ENCODE measurements around the gene COPS8. TPM values are rescaled to one million over a fixed set of nuclear protein-coding genes. Genes with fewer than 3 reads are reported as not detected.

The COPS8 gene
- total and polyA plus RNA-seq, 2 of the 8 experiments (the other 6 are each of a cell fraction or from before 2014, with no cell fraction given), result 59.3 to 67.5 TPM

DNA sequence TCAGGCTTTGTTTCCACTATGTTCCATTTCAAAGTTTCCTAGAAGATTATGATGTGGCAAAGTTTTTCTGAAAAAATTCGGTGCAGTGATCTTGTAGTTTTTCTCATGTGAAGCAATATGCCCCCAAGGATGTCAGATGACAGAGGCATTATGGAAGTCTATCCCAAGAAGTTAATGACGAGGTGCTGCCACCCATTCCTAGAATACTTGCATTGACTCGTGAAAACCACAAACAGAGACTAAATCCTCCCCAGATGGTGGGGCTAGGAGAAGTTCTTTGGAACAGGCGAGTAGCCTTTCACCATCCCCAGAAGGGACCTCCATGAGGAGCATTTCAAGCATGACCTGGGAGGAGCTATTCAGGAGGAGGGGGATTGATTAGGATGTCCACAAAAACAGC is 40.2 kb upstream of the COPS8 start (continued):
- TF ChIP-seq, protein P1, sequence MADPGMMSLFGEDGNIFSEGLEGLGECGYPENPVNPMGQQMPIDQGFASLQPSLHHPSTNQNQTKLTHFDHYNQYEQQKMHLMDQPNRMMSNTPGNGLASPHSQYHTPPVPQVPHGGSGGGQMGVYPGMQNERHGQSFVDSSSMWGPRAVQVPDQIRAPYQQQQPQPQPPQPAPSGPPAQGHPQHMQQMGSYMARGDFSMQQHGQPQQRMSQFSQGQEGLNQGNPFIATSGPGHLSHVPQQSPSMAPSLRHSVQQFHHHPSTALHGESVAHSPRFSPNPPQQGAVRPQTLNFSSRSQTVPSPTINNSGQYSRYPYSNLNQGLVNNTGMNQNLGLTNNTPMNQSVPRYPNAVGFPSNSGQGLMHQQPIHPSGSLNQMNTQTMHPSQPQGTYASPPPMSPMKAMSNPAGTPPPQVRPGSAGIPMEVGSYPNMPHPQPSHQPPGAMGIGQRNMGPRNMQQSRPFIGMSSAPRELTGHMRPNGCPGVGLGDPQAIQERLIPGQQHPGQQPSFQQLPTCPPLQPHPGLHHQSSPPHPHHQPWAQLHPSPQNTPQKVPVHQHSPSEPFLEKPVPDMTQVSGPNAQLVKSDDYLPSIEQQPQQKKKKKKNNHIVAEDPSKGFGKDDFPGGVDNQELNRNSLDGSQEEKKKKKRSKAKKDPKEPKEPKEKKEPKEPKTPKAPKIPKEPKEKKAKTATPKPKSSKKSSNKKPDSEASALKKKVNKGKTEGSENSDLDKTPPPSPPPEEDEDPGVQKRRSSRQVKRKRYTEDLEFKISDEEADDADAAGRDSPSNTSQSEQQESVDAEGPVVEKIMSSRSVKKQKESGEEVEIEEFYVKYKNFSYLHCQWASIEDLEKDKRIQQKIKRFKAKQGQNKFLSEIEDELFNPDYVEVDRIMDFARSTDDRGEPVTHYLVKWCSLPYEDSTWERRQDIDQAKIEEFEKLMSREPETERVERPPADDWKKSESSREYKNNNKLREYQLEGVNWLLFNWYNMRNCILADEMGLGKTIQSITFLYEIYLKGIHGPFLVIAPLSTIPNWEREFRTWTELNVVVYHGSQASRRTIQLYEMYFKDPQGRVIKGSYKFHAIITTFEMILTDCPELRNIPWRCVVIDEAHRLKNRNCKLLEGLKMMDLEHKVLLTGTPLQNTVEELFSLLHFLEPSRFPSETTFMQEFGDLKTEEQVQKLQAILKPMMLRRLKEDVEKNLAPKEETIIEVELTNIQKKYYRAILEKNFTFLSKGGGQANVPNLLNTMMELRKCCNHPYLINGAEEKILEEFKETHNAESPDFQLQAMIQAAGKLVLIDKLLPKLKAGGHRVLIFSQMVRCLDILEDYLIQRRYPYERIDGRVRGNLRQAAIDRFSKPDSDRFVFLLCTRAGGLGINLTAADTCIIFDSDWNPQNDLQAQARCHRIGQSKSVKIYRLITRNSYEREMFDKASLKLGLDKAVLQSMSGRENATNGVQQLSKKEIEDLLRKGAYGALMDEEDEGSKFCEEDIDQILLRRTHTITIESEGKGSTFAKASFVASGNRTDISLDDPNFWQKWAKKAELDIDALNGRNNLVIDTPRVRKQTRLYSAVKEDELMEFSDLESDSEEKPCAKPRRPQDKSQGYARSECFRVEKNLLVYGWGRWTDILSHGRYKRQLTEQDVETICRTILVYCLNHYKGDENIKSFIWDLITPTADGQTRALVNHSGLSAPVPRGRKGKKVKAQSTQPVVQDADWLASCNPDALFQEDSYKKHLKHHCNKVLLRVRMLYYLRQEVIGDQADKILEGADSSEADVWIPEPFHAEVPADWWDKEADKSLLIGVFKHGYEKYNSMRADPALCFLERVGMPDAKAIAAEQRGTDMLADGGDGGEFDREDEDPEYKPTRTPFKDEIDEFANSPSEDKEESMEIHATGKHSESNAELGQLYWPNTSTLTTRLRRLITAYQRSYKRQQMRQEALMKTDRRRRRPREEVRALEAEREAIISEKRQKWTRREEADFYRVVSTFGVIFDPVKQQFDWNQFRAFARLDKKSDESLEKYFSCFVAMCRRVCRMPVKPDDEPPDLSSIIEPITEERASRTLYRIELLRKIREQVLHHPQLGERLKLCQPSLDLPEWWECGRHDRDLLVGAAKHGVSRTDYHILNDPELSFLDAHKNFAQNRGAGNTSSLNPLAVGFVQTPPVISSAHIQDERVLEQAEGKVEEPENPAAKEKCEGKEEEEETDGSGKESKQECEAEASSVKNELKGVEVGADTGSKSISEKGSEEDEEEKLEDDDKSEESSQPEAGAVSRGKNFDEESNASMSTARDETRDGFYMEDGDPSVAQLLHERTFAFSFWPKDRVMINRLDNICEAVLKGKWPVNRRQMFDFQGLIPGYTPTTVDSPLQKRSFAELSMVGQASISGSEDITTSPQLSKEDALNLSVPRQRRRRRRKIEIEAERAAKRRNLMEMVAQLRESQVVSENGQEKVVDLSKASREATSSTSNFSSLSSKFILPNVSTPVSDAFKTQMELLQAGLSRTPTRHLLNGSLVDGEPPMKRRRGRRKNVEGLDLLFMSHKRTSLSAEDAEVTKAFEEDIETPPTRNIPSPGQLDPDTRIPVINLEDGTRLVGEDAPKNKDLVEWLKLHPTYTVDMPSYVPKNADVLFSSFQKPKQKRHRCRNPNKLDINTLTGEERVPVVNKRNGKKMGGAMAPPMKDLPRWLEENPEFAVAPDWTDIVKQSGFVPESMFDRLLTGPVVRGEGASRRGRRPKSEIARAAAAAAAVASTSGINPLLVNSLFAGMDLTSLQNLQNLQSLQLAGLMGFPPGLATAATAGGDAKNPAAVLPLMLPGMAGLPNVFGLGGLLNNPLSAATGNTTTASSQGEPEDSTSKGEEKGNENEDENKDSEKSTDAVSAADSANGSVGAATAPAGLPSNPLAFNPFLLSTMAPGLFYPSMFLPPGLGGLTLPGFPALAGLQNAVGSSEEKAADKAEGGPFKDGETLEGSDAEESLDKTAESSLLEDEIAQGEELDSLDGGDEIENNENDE (IDR thresholded peaks at IDR 0.05; ENCODE audit: insufficient replicate concordance, low read length), result no peak
- TF ChIP-seq EP300 (IDR thresholded peaks at IDR 0.05; ENCODE audit: borderline replicate concordance in 1 of 2, low read depth in 2 of 2, low read length in 2 of 2) (no peak), SP1 (IDR thresholded peaks at IDR 0.05; ENCODE audit: low read depth, low read length) (no peak), SRF (IDR thresholded peaks at IDR 0.05; ENCODE audit: low read depth, low read length) (no peak), CBX5 (IDR thresholded peaks at IDR 0.05; ENCODE audit: low read depth, low read length) (no peak)

Data from H1 (cell line).